WTC11 (cell line): ENCODE results near the gene RAB3IP. TPM values are rescaled to one million over a fixed set of nuclear protein-coding genes. Genes with fewer than 3 reads are reported as not detected.

Experiments used
- ATAC-seq: fragments of 200-7000 bp; cut with Tn5 transposase; 2 replicates; pipeline ENCODE4 v1.10.0; 2021; ENCODE audit warnings: mild to moderate bottlenecking, moderate library complexity
- CTCF ChIA-PET: fragments of 300-600 bp; sonication (Branson Sonifier 250); formaldehyde crosslinking; loops from one replicate; lab custom pipeline; 2021; ENCODE audit warnings: antibody characterized with exemption; lab: Charles Lee
- POLR2A ChIA-PET: fragments of 350-600 bp; sonication (Branson Sonifier 250); formaldehyde crosslinking; loops from one replicate; lab custom pipeline; 2021; ENCODE audit warnings: antibody characterized with exemption; lab: Charles Lee
- DNase-seq: peaks from one replicate; pipeline ENCODE4 v3.0.0; 2021; ENCODE audit warnings: low spot score
- H3K27ac Mint-ChIP-seq: 2 replicates; pipeline ENCODE4 v1.8.0; 2021; ENCODE audit warnings: mixed read lengths
- H3K27me3 Mint-ChIP-seq: 2 replicates; pipeline ENCODE4 v1.8.0; 2021; ENCODE audit warnings: low read depth, mild to moderate bottlenecking, moderate library complexity, mixed read lengths
- H3K36me3 Mint-ChIP-seq: 2 replicates; pipeline ENCODE4 v1.8.0; 2021; ENCODE audit warnings: mixed read lengths
- H3K4me1 Mint-ChIP-seq: 2 replicates; pipeline ENCODE4 v1.8.0; 2022; ENCODE audit warnings: mixed read lengths
- H3K4me3 Mint-ChIP-seq: 2 replicates; pipeline ENCODE4 v1.8.0; 2021; ENCODE audit warnings: mild to moderate bottlenecking, moderate library complexity, mixed read lengths
- H3K9me3 Mint-ChIP-seq: 2 replicates; pipeline ENCODE4 v1.8.0; 2021; ENCODE audit warnings: mixed read lengths
- CREB1 ChIP-seq: sonication (generic); formaldehyde crosslinking; IDR thresholded peaks from 2 replicates; pipeline ENCODE4 v1.8.0; 2023; ENCODE audit warnings: mild to moderate bottlenecking, missing genetic modification reagents
- ELF4 ChIP-seq: sonication (generic); formaldehyde crosslinking; IDR thresholded peaks from 2 replicates; pipeline ENCODE4 v1.8.1; 2022; ENCODE audit warnings: low read depth, mild to moderate bottlenecking, moderate library complexity, missing genetic modification reagents
- FOXK1 ChIP-seq: sonication (generic); formaldehyde crosslinking; IDR thresholded peaks from 2 replicates; pipeline ENCODE4 v1.8.0; 2022; ENCODE audit warnings: mild to moderate bottlenecking, moderate library complexity, missing genetic modification reagents
- FOXP1 ChIP-seq: sonication (generic); formaldehyde crosslinking; IDR thresholded peaks from 2 replicates; pipeline ENCODE4 v1.8.0; 2022; ENCODE audit warnings: missing genetic modification reagents, mild to moderate bottlenecking, moderate library complexity, borderline replicate concordance
- GRHL2 ChIP-seq: fragments of 250-450 bp; sonication (Bioruptor Pico); IDR thresholded peaks from 2 replicates; pipeline ENCODE4 v1.8.0; 2022; ENCODE audit warnings: mild to moderate bottlenecking, moderate library complexity; ENCODE audit not compliant: insufficient replicate concordance, severe bottlenecking
- MXD4 ChIP-seq: fragments of 250-450 bp; sonication (Bioruptor Pico); IDR thresholded peaks from 2 replicates; pipeline ENCODE4 v1.8.0; 2021; ENCODE audit warnings: mild to moderate bottlenecking, moderate library complexity, borderline replicate concordance
- PRDM15 ChIP-seq: sonication (generic); formaldehyde crosslinking; IDR thresholded peaks from 2 replicates; pipeline ENCODE4 v1.8.0; 2022; ENCODE audit warnings: missing genetic modification reagents
- TEAD1 ChIP-seq: sonication (generic); formaldehyde crosslinking; IDR thresholded peaks from 2 replicates; pipeline ENCODE4 v1.8.0; 2022; ENCODE audit warnings: mild to moderate bottlenecking, missing genetic modification reagents
- ZNF121 ChIP-seq: sonication (generic); formaldehyde crosslinking; IDR thresholded peaks from 2 replicates; pipeline ENCODE4 v1.8.0; 2023; ENCODE audit warnings: missing genetic modification reagents
- ZNF232 ChIP-seq: sonication (generic); formaldehyde crosslinking; IDR thresholded peaks from 2 replicates; pipeline ENCODE4 v1.8.0; 2022; ENCODE audit warnings: mild to moderate bottlenecking, missing genetic modification reagents
- ZNF281 ChIP-seq: sonication (generic); formaldehyde crosslinking; IDR thresholded peaks from 2 replicates; pipeline ENCODE4 v1.8.0; 2023; ENCODE audit warnings: mild to moderate bottlenecking, missing genetic modification reagents
- total RNA-seq: library from RNA; stranded (reverse); gene quantifications from 3 replicates; pipeline ENCODE4 v1.2.3, GENCODE V29; 2021
- TF ChIP-seq, protein P1 (sequence below): sonication (generic); formaldehyde crosslinking; IDR thresholded peaks from 2 replicates; pipeline ENCODE4 v1.8.0; 2023; ENCODE audit warnings: missing genetic modification reagents, mild to moderate bottlenecking, borderline replicate concordance
- TF ChIP-seq, protein P2 (sequence below): fragments of 200-600 bp; IDR thresholded peaks from 2 replicates; pipeline ENCODE4 v1.8.0; 2022; ENCODE audit warnings: antibody characterized with exemption

The RAB3IP gene
- total RNA-seq, 1 experiment from 2014 or later, result 47.2 TPM

GRCh38 chr12:69779928-69780327 lies 41.3 kb downstream of the RAB3IP start:
- Mint-ChIP-seq H3K27me3 (no peaks in the 10 kb centered on the region), H3K4me1 (peaks cover 17% of the 10 kb centered on the region), H3K36me3 (peaks cover 11% of the 10 kb centered on the region), H3K4me3 (peak overlapping the region; percentile 69), H3K9me3 (no peaks in the 10 kb centered on the region), H3K27ac (no peak overlapping the region; the same call in 1 of the 2 replicates)
- POLR2A ChIA-PET, result interaction anchor here (0.5 to 0.7 kb wide), 3 partner anchors 47 to 587 kb away, joined by 3 to 4 read pairs (median 3); no protein-coding TSS in a partner anchor
- TF ChIP-seq PRDM15 (CRISPR knock-in tag), result no peak
- no peak for TF ChIP-seq TEAD1 (CRISPR knock-in tag)
- no peak for TF ChIP-seq ZNF232 (CRISPR knock-in tag)
- 0 out of 2 replicates have a peak, but pooled peaks have one; percentile 24 for TF ChIP-seq CREB1 (CRISPR knock-in tag)
- no peak for TF ChIP-seq FOXP1 (CRISPR knock-in tag)
- no peak for TF ChIP-seq MXD4
- no peak for TF ChIP-seq GRHL2
- TF ChIP-seq, protein P1, sequence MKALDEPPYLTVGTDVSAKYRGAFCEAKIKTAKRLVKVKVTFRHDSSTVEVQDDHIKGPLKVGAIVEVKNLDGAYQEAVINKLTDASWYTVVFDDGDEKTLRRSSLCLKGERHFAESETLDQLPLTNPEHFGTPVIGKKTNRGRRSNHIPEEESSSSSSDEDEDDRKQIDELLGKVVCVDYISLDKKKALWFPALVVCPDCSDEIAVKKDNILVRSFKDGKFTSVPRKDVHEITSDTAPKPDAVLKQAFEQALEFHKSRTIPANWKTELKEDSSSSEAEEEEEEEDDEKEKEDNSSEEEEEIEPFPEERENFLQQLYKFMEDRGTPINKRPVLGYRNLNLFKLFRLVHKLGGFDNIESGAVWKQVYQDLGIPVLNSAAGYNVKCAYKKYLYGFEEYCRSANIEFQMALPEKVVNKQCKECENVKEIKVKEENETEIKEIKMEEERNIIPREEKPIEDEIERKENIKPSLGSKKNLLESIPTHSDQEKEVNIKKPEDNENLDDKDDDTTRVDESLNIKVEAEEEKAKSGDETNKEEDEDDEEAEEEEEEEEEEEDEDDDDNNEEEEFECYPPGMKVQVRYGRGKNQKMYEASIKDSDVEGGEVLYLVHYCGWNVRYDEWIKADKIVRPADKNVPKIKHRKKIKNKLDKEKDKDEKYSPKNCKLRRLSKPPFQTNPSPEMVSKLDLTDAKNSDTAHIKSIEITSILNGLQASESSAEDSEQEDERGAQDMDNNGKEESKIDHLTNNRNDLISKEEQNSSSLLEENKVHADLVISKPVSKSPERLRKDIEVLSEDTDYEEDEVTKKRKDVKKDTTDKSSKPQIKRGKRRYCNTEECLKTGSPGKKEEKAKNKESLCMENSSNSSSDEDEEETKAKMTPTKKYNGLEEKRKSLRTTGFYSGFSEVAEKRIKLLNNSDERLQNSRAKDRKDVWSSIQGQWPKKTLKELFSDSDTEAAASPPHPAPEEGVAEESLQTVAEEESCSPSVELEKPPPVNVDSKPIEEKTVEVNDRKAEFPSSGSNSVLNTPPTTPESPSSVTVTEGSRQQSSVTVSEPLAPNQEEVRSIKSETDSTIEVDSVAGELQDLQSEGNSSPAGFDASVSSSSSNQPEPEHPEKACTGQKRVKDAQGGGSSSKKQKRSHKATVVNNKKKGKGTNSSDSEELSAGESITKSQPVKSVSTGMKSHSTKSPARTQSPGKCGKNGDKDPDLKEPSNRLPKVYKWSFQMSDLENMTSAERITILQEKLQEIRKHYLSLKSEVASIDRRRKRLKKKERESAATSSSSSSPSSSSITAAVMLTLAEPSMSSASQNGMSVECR, result no peak
- TF ChIP-seq ZNF121 (CRISPR knock-in tag), result peak; percentile 82
- TF ChIP-seq, protein P2, sequence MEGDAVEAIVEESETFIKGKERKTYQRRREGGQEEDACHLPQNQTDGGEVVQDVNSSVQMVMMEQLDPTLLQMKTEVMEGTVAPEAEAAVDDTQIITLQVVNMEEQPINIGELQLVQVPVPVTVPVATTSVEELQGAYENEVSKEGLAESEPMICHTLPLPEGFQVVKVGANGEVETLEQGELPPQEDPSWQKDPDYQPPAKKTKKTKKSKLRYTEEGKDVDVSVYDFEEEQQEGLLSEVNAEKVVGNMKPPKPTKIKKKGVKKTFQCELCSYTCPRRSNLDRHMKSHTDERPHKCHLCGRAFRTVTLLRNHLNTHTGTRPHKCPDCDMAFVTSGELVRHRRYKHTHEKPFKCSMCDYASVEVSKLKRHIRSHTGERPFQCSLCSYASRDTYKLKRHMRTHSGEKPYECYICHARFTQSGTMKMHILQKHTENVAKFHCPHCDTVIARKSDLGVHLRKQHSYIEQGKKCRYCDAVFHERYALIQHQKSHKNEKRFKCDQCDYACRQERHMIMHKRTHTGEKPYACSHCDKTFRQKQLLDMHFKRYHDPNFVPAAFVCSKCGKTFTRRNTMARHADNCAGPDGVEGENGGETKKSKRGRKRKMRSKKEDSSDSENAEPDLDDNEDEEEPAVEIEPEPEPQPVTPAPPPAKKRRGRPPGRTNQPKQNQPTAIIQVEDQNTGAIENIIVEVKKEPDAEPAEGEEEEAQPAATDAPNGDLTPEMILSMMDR, result peak; percentile 58; the same call in 1 of the 2 replicates
- TF ChIP-seq ELF4 (CRISPR knock-in tag), result no peak
- no peak for TF ChIP-seq FOXK1 (CRISPR knock-in tag)
- no peak for TF ChIP-seq ZNF281 (CRISPR knock-in tag)
- ATAC-seq (peak; percentile 99), DNase-seq (peak; percentile 82)
- CTCF ChIA-PET, result interaction anchor here (0.6 to 1.9 kb wide), 13 partner anchors 15 to 1235 kb away, joined by 3 to 16 read pairs (median 3); no protein-coding TSS in a partner anchor
